Measurements from ENCODE around the gene UGT1A8. TPM values are rescaled to one million over a fixed set of nuclear protein-coding genes. Genes with fewer than 3 reads are reported as not detected.

Gene UGT1A8
- total and polyA plus RNA-seq, 2 donors (not counting 3 experiments of a cell fraction or from before 2014, with no cell fraction given), result not detected

DNA sequence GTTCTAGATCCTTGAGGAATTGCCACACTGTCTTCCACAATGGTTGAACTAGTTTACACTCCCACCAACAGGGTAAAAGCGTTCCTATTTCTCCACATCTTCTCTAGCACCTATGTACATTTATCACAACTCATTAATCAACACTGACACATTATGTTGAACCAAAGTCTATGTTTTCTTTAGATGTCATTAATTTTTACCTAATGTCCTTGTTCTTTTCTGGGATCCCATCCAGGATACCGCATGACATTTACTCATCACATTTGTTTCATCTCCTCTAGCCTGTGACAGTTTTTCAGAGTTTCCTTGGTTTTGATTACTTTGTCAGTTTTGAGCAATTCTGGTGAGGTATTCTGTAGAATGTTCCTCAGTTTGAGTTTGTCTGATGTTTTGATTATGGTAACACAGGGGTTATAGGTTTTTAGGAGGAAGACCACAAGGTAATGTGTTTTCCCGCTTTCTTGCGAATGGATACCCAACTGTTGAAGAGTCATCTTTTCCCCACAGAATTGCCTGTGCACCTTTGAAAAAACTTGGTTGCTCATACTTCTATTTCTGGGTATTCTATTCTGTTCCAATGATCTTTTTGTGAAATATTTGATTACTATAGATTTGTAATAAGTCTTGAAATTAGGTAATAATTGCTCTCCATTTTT is 51.3 kb downstream of the UGT1A8 start:
- dilution Hi-C loops (cut with MboI; ENCODE audit: extremely low pct_ligation_motif_present, low sequenced_read_pairs) (no loop called here), intact Hi-C loops (cut with micrococcal nuclease) (no loop called here)
- no peak overlapping the region for H3K9ac ChIP-seq (replicated peaks; ENCODE audit: extremely low read depth, insufficient read depth, low read length)
- no peak overlapping the region for H3K4me3 ChIP-seq (replicated peaks in 1 of 3; ENCODE audit: insufficient read depth in 1 of 3, low read depth in 1 of 3, low read length in 3 of 3)
- H3K36me3 ChIP-seq (ENCODE audit: control insufficient read depth in 2 of 2, extremely low read depth in 1 of 2, insufficient read depth in 2 of 2, low read length in 2 of 2), result no peaks in the 10 kb centered on the region
- no peak for TF ChIP-seq GATA2 (IDR thresholded peaks at IDR 0.05; ENCODE audit: insufficient read depth, insufficient read length, low read depth, low read length)
- no peak for TF ChIP-seq JUN (IDR thresholded peaks at IDR 0.05; ENCODE audit: borderline replicate concordance, insufficient read depth, insufficient read length, low read depth)
- TF ChIP-seq POLR2AphosphoS5 (IDR thresholded peaks at IDR 0.05; ENCODE audit: insufficient read depth, low read depth, low read length), result no peak
- no peak for TF ChIP-seq MAX (IDR thresholded peaks at IDR 0.05; ENCODE audit: insufficient read depth, insufficient read length)
- TF ChIP-seq MYC (IDR thresholded peaks at IDR 0.05; ENCODE audit: low read depth, low read length), result no peak
- TF ChIP-seq CTCF (IDR thresholded peaks at IDR 0.05; ENCODE audit: extremely low read depth in 1 of 2, insufficient read depth in 1 of 2, low read depth in 1 of 2, low read length in 2 of 2), result no peak
- no peak for TF ChIP-seq FOS (IDR thresholded peaks at IDR 0.05; ENCODE audit: borderline replicate concordance, insufficient read depth, low read length)
- no peaks in the 10 kb centered on the region for H4K20me1 ChIP-seq (replicated peaks; ENCODE audit: control insufficient read depth, extremely low read depth, insufficient read depth, low read length)
- no TSS peak for BruUV-seq (replicated peaks)
- FAIRE-seq (no peak), DNase-seq (ENCODE audit: low read depth, low spot score) (no peak)
- H3K79me2 ChIP-seq (ENCODE audit: control insufficient read depth, insufficient read depth, low read length), result no peaks in the 10 kb centered on the region
- POLR2A ChIA-PET, result no interaction called here
- no peaks in the 10 kb centered on the region for H3K27me3 ChIP-seq (ENCODE audit: control insufficient read depth in 2 of 2, insufficient read depth in 2 of 2, low read length in 2 of 2)
- H3K9me3 ChIP-seq (replicated peaks; ENCODE audit: control insufficient read depth, insufficient read depth, low read length), result no peaks in the 10 kb centered on the region
- H2AFZ ChIP-seq (ENCODE audit: low read depth, low read length), result no peak overlapping the region
- H3K4me2 ChIP-seq (ENCODE audit: insufficient read depth, low read length), result no peak overlapping the region
- no peaks in the 10 kb centered on the region for H3K4me1 ChIP-seq (ENCODE audit: control insufficient read depth, extremely low read depth, insufficient read depth, low read length)
- H3K27ac ChIP-seq (ENCODE audit: insufficient read depth, low read depth, low read length), result no peak overlapping the region
- CTCF ChIA-PET, result no interaction called here
- no peaks in the 10 kb centered on the region for H3K9me1 ChIP-seq (replicated peaks; ENCODE audit: control insufficient read depth, extremely low read depth, insufficient read depth, low read length)

Data from endothelial cell of umbilical vein (primary cell).